ENCODE results near the gene ANKRD23.

ANKRD23 gene

GRCh38 chr2:96819128-96819875 lies 24.5 kb downstream of the ANKRD23 start:
- H3K36me3 ChIP-seq (ENCODE audit: control insufficient read depth in 1 of 2, insufficient read depth in 2 of 2, low read length in 2 of 2): peaks cover 5 to 14% of the 10 kb centered on the region in 2 donors
- H3K27ac ChIP-seq (ENCODE audit: low read depth, low read length): peak overlapping the region; percentile 3
- H3K4me3 ChIP-seq (ENCODE audit: low read depth in 1 of 2, low read length in 2 of 2): peak overlapping the region; percentile 69 to 82

GRCh38 chr2:96817882-96818281 lies 25.9 kb downstream of the ANKRD23 start:
- H3K4me1 ChIP-seq (ENCODE audit: control insufficient read depth in 1 of 2, insufficient read depth in 2 of 2, low read length in 2 of 2): peaks cover 62% of the 10 kb centered on the region in 2 donors
- no peaks in the 10 kb centered on the region for H3K27me3 ChIP-seq (ENCODE audit: control insufficient read depth in 1 of 2, insufficient read depth in 2 of 2, low read length in 2 of 2)
- H3K9ac ChIP-seq (ENCODE audit: low read depth in 1 of 2, low read length in 2 of 2): peak overlapping the region; percentile 60 to 77
- no peak overlapping the region for H3K27ac ChIP-seq (ENCODE audit: low read depth, low read length)
- H3K4me3 ChIP-seq (ENCODE audit: low read depth in 1 of 2, low read length in 2 of 2): peak overlapping the region; percentile 82 to 97
- no peaks in the 10 kb centered on the region for H3K9me3 ChIP-seq (ENCODE audit: control insufficient read depth in 1 of 2, low read length in 2 of 2)
- H3K36me3 ChIP-seq (ENCODE audit: control insufficient read depth in 1 of 2, insufficient read depth in 2 of 2, low read length in 2 of 2): peaks cover 4 to 8% of the 10 kb centered on the region in 2 donors

More at GRCh38 chr2:96819128-96819875, 24.5 kb downstream of the ANKRD23 start:
- H3K27me3 ChIP-seq (ENCODE audit: control insufficient read depth in 1 of 2, insufficient read depth in 2 of 2, low read length in 2 of 2): no peaks in the 10 kb centered on the region
- peak overlapping the region; percentile 42 to 49 for H3K9ac ChIP-seq (ENCODE audit: low read depth in 1 of 2, low read length in 2 of 2)
- no peaks in the 10 kb centered on the region for H3K9me3 ChIP-seq (ENCODE audit: control insufficient read depth in 1 of 2, low read length in 2 of 2)
- peaks cover 66 to 69% of the 10 kb centered on the region in 2 donors for H3K4me1 ChIP-seq (ENCODE audit: control insufficient read depth in 1 of 2, insufficient read depth in 2 of 2, low read length in 2 of 2)

GRCh38 chr2:96816836-96817702 lies 26.8 kb downstream of the ANKRD23 start:
- Histone ChIP-seq H3K4me3 (ENCODE audit: low read depth in 1 of 2, low read length in 2 of 2) (peak overlapping the region; percentile 82 to 97), H3K9me3 (ENCODE audit: control insufficient read depth in 1 of 2, low read length in 2 of 2) (no peaks in the 10 kb centered on the region), H3K27ac (ENCODE audit: low read depth, low read length) (no peak overlapping the region), H3K4me1 (ENCODE audit: control insufficient read depth in 1 of 2, insufficient read depth in 2 of 2, low read length in 2 of 2) (peaks cover 57 to 60% of the 10 kb centered on the region in 2 donors), H3K36me3 (ENCODE audit: control insufficient read depth in 1 of 2, insufficient read depth in 2 of 2, low read length in 2 of 2) (peaks cover 0 to 10% of the 10 kb centered on the region in 2 donors), H3K27me3 (ENCODE audit: control insufficient read depth in 1 of 2, insufficient read depth in 2 of 2, low read length in 2 of 2) (no peaks in the 10 kb centered on the region), H3K9ac (ENCODE audit: low read depth in 1 of 2, low read length in 2 of 2) (peak overlapping the region; percentile 60 to 77)

- H3K9ac ChIP-seq (ENCODE audit: low read depth in 1 of 2, low read length in 2 of 2): peak within 1 kb of the TSS; percentile 77 to 89
- peaks cover 55 to 60% of the 10 kb centered on the region in 2 donors for H3K4me1 ChIP-seq (ENCODE audit: control insufficient read depth in 1 of 2, insufficient read depth in 2 of 2, low read length in 2 of 2)
- no peaks in the 10 kb centered on the region for H3K27me3 ChIP-seq (ENCODE audit: control insufficient read depth in 1 of 2, insufficient read depth in 2 of 2, low read length in 2 of 2)
- H3K27ac ChIP-seq (ENCODE audit: low read depth, low read length): peak within 1 kb of the TSS; percentile 96
- H3K9me3 ChIP-seq (ENCODE audit: control insufficient read depth in 1 of 2, low read length in 2 of 2): no peaks in the 10 kb centered on the region
- H3K4me3 ChIP-seq (ENCODE audit: low read depth in 1 of 2, low read length in 2 of 2): peak within 1 kb of the TSS; percentile 83 to 97
- H3K36me3 ChIP-seq (ENCODE audit: control insufficient read depth in 1 of 2, insufficient read depth in 2 of 2, low read length in 2 of 2): peaks cover 0 to 11% of the 10 kb centered on the region in 2 donors
Observed at GRCh38 chr2:96816127-96816835, 27.5 kb downstream of the ANKRD23 start, which contains the start of gene CNNM3. Gene CNNM3, plus strand, starts transcription at chr2:96816268. Its CDS starts 10 bp downstream, at chr2:96816278.

GRCh38 chr2:96815326-96816126 lies 28.3 kb downstream of the ANKRD23 start:
- peak overlapping the region; percentile 75 to 89 for H3K9ac ChIP-seq (ENCODE audit: low read depth in 1 of 2, low read length in 2 of 2)
- peaks cover 0 to 11% of the 10 kb centered on the region in 2 donors for H3K36me3 ChIP-seq (ENCODE audit: control insufficient read depth in 1 of 2, insufficient read depth in 2 of 2, low read length in 2 of 2)
- peaks cover 55 to 60% of the 10 kb centered on the region in 2 donors for H3K4me1 ChIP-seq (ENCODE audit: control insufficient read depth in 1 of 2, insufficient read depth in 2 of 2, low read length in 2 of 2)
- no peaks in the 10 kb centered on the region for H3K9me3 ChIP-seq (ENCODE audit: control insufficient read depth in 1 of 2, low read length in 2 of 2)
- H3K4me3 ChIP-seq (ENCODE audit: low read depth in 1 of 2, low read length in 2 of 2): peak overlapping the region; percentile 83 to 90
- peak overlapping the region; percentile 58 for H3K27ac ChIP-seq (ENCODE audit: low read depth, low read length)
- H3K27me3 ChIP-seq (ENCODE audit: control insufficient read depth in 1 of 2, insufficient read depth in 2 of 2, low read length in 2 of 2): no peaks in the 10 kb centered on the region

GRCh38 chr2:96813656-96814055 lies 30.2 kb downstream of the ANKRD23 start:
- Histone ChIP-seq H3K9me3 (ENCODE audit: control insufficient read depth in 1 of 2, low read length in 2 of 2) (no peaks in the 10 kb centered on the region), H3K36me3 (ENCODE audit: control insufficient read depth in 1 of 2, insufficient read depth in 2 of 2, low read length in 2 of 2) (peaks cover 4 to 22% of the 10 kb centered on the region in 2 donors), H3K27me3 (ENCODE audit: control insufficient read depth in 1 of 2, insufficient read depth in 2 of 2, low read length in 2 of 2) (no peaks in the 10 kb centered on the region), H3K9ac (ENCODE audit: low read depth in 1 of 2, low read length in 2 of 2) (no peak overlapping the region), H3K27ac (ENCODE audit: low read depth, low read length) (no peak overlapping the region), H3K4me1 (ENCODE audit: control insufficient read depth in 1 of 2, insufficient read depth in 2 of 2, low read length in 2 of 2) (peaks cover 42 to 49% of the 10 kb centered on the region in 2 donors), H3K4me3 (ENCODE audit: low read depth in 1 of 2, low read length in 2 of 2) (no peak overlapping the region)

- Histone ChIP-seq H3K27me3 (ENCODE audit: control insufficient read depth in 1 of 2, insufficient read depth in 2 of 2, low read length in 2 of 2) (no peaks in the 10 kb centered on the region), H3K27ac (ENCODE audit: low read depth, low read length) (no peak overlapping the region), H3K9ac (ENCODE audit: low read depth in 1 of 2, low read length in 2 of 2) (no peak overlapping the region), H3K4me1 (ENCODE audit: control insufficient read depth in 1 of 2, insufficient read depth in 2 of 2, low read length in 2 of 2) (peaks cover 28 to 32% of the 10 kb centered on the region in 2 donors), H3K36me3 (ENCODE audit: control insufficient read depth in 1 of 2, insufficient read depth in 2 of 2, low read length in 2 of 2) (peaks cover 10 to 25% of the 10 kb centered on the region in 2 donors), H3K9me3 (ENCODE audit: control insufficient read depth in 1 of 2, low read length in 2 of 2) (no peaks in the 10 kb centered on the region), H3K4me3 (ENCODE audit: low read depth in 1 of 2, low read length in 2 of 2) (no peak overlapping the region)
Observed at GRCh38 chr2:96811917-96812316, 31.9 kb downstream of the ANKRD23 start.

GRCh38 chr2:96810783-96811192 lies 33.0 kb downstream of the ANKRD23 start:
- H3K9me3 ChIP-seq (ENCODE audit: control insufficient read depth in 1 of 2, low read length in 2 of 2): no peaks in the 10 kb centered on the region
- H3K9ac ChIP-seq (ENCODE audit: low read depth in 1 of 2, low read length in 2 of 2): no peak overlapping the region
- H3K27ac ChIP-seq (ENCODE audit: low read depth, low read length): no peak overlapping the region
- peaks cover 10 to 25% of the 10 kb centered on the region in 2 donors for H3K36me3 ChIP-seq (ENCODE audit: control insufficient read depth in 1 of 2, insufficient read depth in 2 of 2, low read length in 2 of 2)
- peaks cover 28 to 32% of the 10 kb centered on the region in 2 donors for H3K4me1 ChIP-seq (ENCODE audit: control insufficient read depth in 1 of 2, insufficient read depth in 2 of 2, low read length in 2 of 2)
- H3K27me3 ChIP-seq (ENCODE audit: control insufficient read depth in 1 of 2, insufficient read depth in 2 of 2, low read length in 2 of 2): no peaks in the 10 kb centered on the region
- H3K4me3 ChIP-seq (ENCODE audit: low read depth in 1 of 2, low read length in 2 of 2): no peak overlapping the region
